SKM-1 treated with dmso at 0.1 percent for 144 hours (cell line): Measurements from ENCODE around the gene CEP68.

ENCODE experiments used
- DNase-seq: peaks from one replicate; lab custom pipeline; 2025; ENCODE audit not compliant: unreplicated experiment; lab: John Stamatoyannopoulos, UW

Gene CEP68

GRCh38 chr2:65055422-65056214 is 598 bp upstream of the CEP68 start:
- DNase-seq: no peak

- no peak for DNase-seq
These were observed 799 bp downstream of the CEP68 start for GRCh38 chr2:65057054-65057375.

- DNase-seq: peak; percentile 16
These were observed 1.3 kb downstream of the CEP68 start for GRCh38 chr2:65057391-65058052.

- DNase-seq: no peak
These were observed 2.9 kb downstream of the CEP68 start for GRCh38 chr2:65059071-65059470.

GRCh38 chr2:65061146-65061909 is 5.1 kb downstream of the CEP68 start:
- DNase-seq: no peak

- no peak for DNase-seq
These were observed 5.7 kb downstream of the CEP68 start for GRCh38 chr2:65061910-65062339.

- DNase-seq: no peak
These were observed 6.9 kb downstream of the CEP68 start for GRCh38 chr2:65062843-65063825.

- peak; percentile 86 for DNase-seq
These were observed 8.7 kb downstream of the CEP68 start for GRCh38 chr2:65064728-65065552.

- no peak for DNase-seq
These were observed 11.8 kb downstream of the CEP68 start for GRCh38 chr2:65067806-65068553.

- no peak for DNase-seq
These were observed 13.2 kb downstream of the CEP68 start for GRCh38 chr2:65069439-65069824.

- DNase-seq: no peak
These were observed 14.1 kb downstream of the CEP68 start for GRCh38 chr2:65070172-65070830.

- DNase-seq: no peak
These were observed 14.6 kb downstream of the CEP68 start for GRCh38 chr2:65070856-65071255.

GRCh38 chr2:65071499-65072180 is 15.4 kb downstream of the CEP68 start:
- no peak for DNase-seq

GRCh38 chr2:65072181-65072970 is 16.2 kb downstream of the CEP68 start:
- DNase-seq: no peak

- no peak for DNase-seq
These were observed 17.8 kb downstream of the CEP68 start for GRCh38 chr2:65073879-65074565.

- DNase-seq: no peak
These were observed 19.0 kb downstream of the CEP68 start for GRCh38 chr2:65075176-65075575.
